WTC11 (cell line): Measurements from ENCODE around the gene ARID1A. TPM values are rescaled to one million over a fixed set of nuclear protein-coding genes. Genes with fewer than 3 reads are reported as not detected.

ENCODE experiments used
- ARID4B ChIP-seq: sonication (generic); formaldehyde crosslinking; IDR thresholded peaks from 2 replicates; pipeline ENCODE4 v1.8.0; 2023; ENCODE audit warnings: missing genetic modification reagents, mild to moderate bottlenecking, borderline replicate concordance
- ATF1 ChIP-seq: sonication (generic); formaldehyde crosslinking; IDR thresholded peaks from 2 replicates; pipeline ENCODE4 v1.8.1; 2023; ENCODE audit warnings: mild to moderate bottlenecking, moderate library complexity, missing genetic modification reagents
- ATF2 ChIP-seq: sonication (generic); formaldehyde crosslinking; IDR thresholded peaks from 2 replicates; pipeline ENCODE4 v1.8.1; 2022; ENCODE audit warnings: low read depth, missing genetic modification reagents, borderline replicate concordance
- ATF6 ChIP-seq: sonication (generic); formaldehyde crosslinking; IDR thresholded peaks from 2 replicates; pipeline ENCODE4 v1.8.1; 2023; ENCODE audit warnings: mild to moderate bottlenecking, missing genetic modification reagents
- CREM ChIP-seq: sonication (generic); formaldehyde crosslinking; IDR thresholded peaks from 2 replicates; pipeline ENCODE4 v1.8.1; 2022; ENCODE audit warnings: mild to moderate bottlenecking, missing genetic modification reagents, moderate library complexity
- E2F4 ChIP-seq: sonication (generic); formaldehyde crosslinking; IDR thresholded peaks from 2 replicates; pipeline ENCODE4 v1.8.1; 2022; ENCODE audit warnings: low read depth, mild to moderate bottlenecking, moderate library complexity, missing genetic modification reagents, borderline replicate concordance
- ETV6 ChIP-seq: sonication (generic); formaldehyde crosslinking; IDR thresholded peaks from 2 replicates; pipeline ENCODE4 v1.8.1; 2022; ENCODE audit warnings: mild to moderate bottlenecking, missing genetic modification reagents
- FOXP1 ChIP-seq: sonication (generic); formaldehyde crosslinking; IDR thresholded peaks from 2 replicates; pipeline ENCODE4 v1.8.0; 2022; ENCODE audit warnings: missing genetic modification reagents, mild to moderate bottlenecking, moderate library complexity, borderline replicate concordance
- HMGXB4 ChIP-seq: sonication (generic); formaldehyde crosslinking; IDR thresholded peaks from 2 replicates; pipeline ENCODE4 v1.8.1; 2023; ENCODE audit warnings: mild to moderate bottlenecking, moderate library complexity, missing genetic modification reagents
- JAZF1 ChIP-seq: fragments of 250-450 bp; sonication (Bioruptor Pico); IDR thresholded peaks from 2 replicates; pipeline ENCODE4 v1.9.0; 2021; ENCODE audit warnings: moderate library complexity, mild to moderate bottlenecking, inconsistent platforms
- MYBL2 ChIP-seq: sonication (generic); formaldehyde crosslinking; IDR thresholded peaks from 2 replicates; pipeline ENCODE4 v1.8.1; 2023; ENCODE audit warnings: mild to moderate bottlenecking, moderate library complexity, missing genetic modification reagents
- NFATC4 ChIP-seq: fragments of 250-450 bp; sonication (Bioruptor Pico); IDR thresholded peaks from 2 replicates; pipeline ENCODE4 v1.9.0; 2021; ENCODE audit warnings: mild to moderate bottlenecking
- NFE2L1 ChIP-seq: sonication (generic); formaldehyde crosslinking; IDR thresholded peaks from 2 replicates; pipeline ENCODE4 v1.8.1; 2023; ENCODE audit warnings: missing genetic modification reagents
- SP1 ChIP-seq: sonication (generic); formaldehyde crosslinking; conservative IDR thresholded peaks from 2 replicates; pipeline ENCODE4 v1.8.1; 2022; ENCODE audit warnings: missing genetic modification reagents
- USF1 ChIP-seq: sonication (generic); formaldehyde crosslinking; IDR thresholded peaks from 2 replicates; pipeline ENCODE4 v1.8.0; 2022; ENCODE audit warnings: mild to moderate bottlenecking, missing genetic modification reagents
- ZBTB43 ChIP-seq: sonication (generic); formaldehyde crosslinking; IDR thresholded peaks from 2 replicates; pipeline ENCODE4 v1.8.1; 2023; ENCODE audit warnings: mild to moderate bottlenecking, missing genetic modification reagents
- ZNF121 ChIP-seq: sonication (generic); formaldehyde crosslinking; IDR thresholded peaks from 2 replicates; pipeline ENCODE4 v1.8.0; 2023; ENCODE audit warnings: missing genetic modification reagents
- ZNF263 ChIP-seq: sonication (generic); formaldehyde crosslinking; IDR thresholded peaks from 2 replicates; pipeline ENCODE4 v1.8.1; 2022; ENCODE audit warnings: low read depth, mild to moderate bottlenecking, moderate library complexity, missing genetic modification reagents
- ZNF425 ChIP-seq: fragments of 250-450 bp; sonication (Bioruptor Pico); conservative IDR thresholded peaks from 2 replicates; pipeline ENCODE4 v1.9.0; 2021; ENCODE audit warnings: mild to moderate bottlenecking
- ZNF512 ChIP-seq: sonication (generic); formaldehyde crosslinking; IDR thresholded peaks from 2 replicates; pipeline ENCODE4 v1.8.1; 2022; ENCODE audit warnings: missing genetic modification reagents, borderline replicate concordance
- total RNA-seq: library from RNA; stranded (reverse); gene quantifications from 3 replicates; pipeline ENCODE4 v1.2.3, GENCODE V29; 2021

ARID1A gene
- total RNA-seq, 1 experiment from 2014 or later = 98.0 TPM

GRCh38 chr1:26787706-26788514 lies 92.1 kb downstream of the ARID1A start, which contains the start of gene PIGV (continued):
- TF ChIP-seq E2F4 (CRISPR knock-in tag) = 0 out of 2 replicates have a peak, but pooled peaks have one; percentile 20
- no peak for TF ChIP-seq ZNF425 (CRISPR knock-in tag)
- TF ChIP-seq SP1 (CRISPR knock-in tag) = peak; percentile 95
- no peak for TF ChIP-seq ATF6 (CRISPR knock-in tag)
- no peak for TF ChIP-seq ZNF263 (CRISPR knock-in tag)
- TF ChIP-seq ETV6 (CRISPR knock-in tag) = peak; percentile 60; the same call in 1 of the 2 replicates
- no peak for TF ChIP-seq ATF2 (CRISPR knock-in tag)
- 0 out of 2 replicates have a peak, but pooled peaks have one; percentile 68 for TF ChIP-seq ZBTB43
- no peak for TF ChIP-seq ZNF121 (CRISPR knock-in tag)
- no peak for TF ChIP-seq ZNF512 (CRISPR knock-in tag)
- TF ChIP-seq MYBL2 (CRISPR knock-in tag) = peak; percentile 30
- TF ChIP-seq HMGXB4 = 0 out of 2 replicates have a peak, but pooled peaks have one; percentile 51
- TF ChIP-seq CREM (CRISPR knock-in tag) = 0 out of 2 replicates have a peak, but pooled peaks have one; percentile 3
- no peak for TF ChIP-seq USF1 (CRISPR knock-in tag)
- TF ChIP-seq JAZF1 (CRISPR knock-in tag) = no peak
- no peak; the same call in 1 of the 2 replicates for TF ChIP-seq FOXP1 (CRISPR knock-in tag)
- no peak for TF ChIP-seq NFATC4 (CRISPR knock-in tag)
- TF ChIP-seq ATF1 (CRISPR knock-in tag) = no peak
- TF ChIP-seq NFE2L1 (CRISPR knock-in tag) = peak; percentile 15; the same call in 1 of the 2 replicates
- TF ChIP-seq ARID4B (CRISPR knock-in tag) = peak; percentile 32; the same call in 1 of the 2 replicates
